ENCODE data around the gene HTT.

- TF ChIP-seq CTCF (conservative IDR thresholded peaks at IDR 0.05; ENCODE audit: low read length) (no peak), EZH2phosphoT487 (IDR thresholded peaks at IDR 0.05; ENCODE audit: borderline replicate concordance) (no peak)
Measured at GRCh38 chr4:3266076-3266475, 191.6 kb downstream of the HTT start.

Measured in Loucy (cell line).